BJ (cell line): ENCODE results near the gene LRP6. TPM values are rescaled to one million over a fixed set of nuclear protein-coding genes. Genes with fewer than 3 reads are reported as not detected.

ENCODE experiments used
- CTCF ChIA-PET: fragments of 350-600 bp; formaldehyde crosslinking; extraction: SDS; loops from one replicate; lab custom pipeline; 2021; ENCODE audit warnings: antibody characterized with exemption, inconsistent platforms; lab: Yijun Ruan, JAX
- POLR2A ChIA-PET: fragments of 300-600 bp; sonication (Branson Sonifier 250); formaldehyde crosslinking; extraction: SDS; loops from one replicate; lab custom pipeline; 2021; ENCODE audit warnings: antibody characterized with exemption; lab: Charles Lee
- DNase-seq: peaks from one replicate; pipeline ENCODE4 v3.0.0-alpha.2; 2011; ENCODE audit warnings: low read depth
- H3K27me3 ChIP-seq: 2 replicates; pipeline ENCODE4 v1.6.0; 2011; ENCODE audit warnings: low read length; ENCODE audit not compliant: control insufficient read depth, insufficient read depth
- H3K36me3 ChIP-seq: 2 replicates; pipeline ENCODE4 v1.5.1; 2011; ENCODE audit warnings: low read length; ENCODE audit not compliant: control insufficient read depth, insufficient read depth
- H3K4me3 ChIP-seq: 2 replicates; pipeline ENCODE4 v1.5.1; 2011; ENCODE audit warnings: low read depth, mild to moderate bottlenecking, control low read depth, low read length
- polyA plus RNA-seq: library from polyadenylated mRNA; depleted of rRNA; stranded (reverse); fragments of >200 nt; gene quantifications from 2 replicates; pipeline ENCODE4 v1.2.3, GENCODE V29; 2011
- TF ChIP-seq, protein P1 (sequence below): IDR thresholded peaks from 2 replicates; pipeline ENCODE4 v1.5.1; 2011; ENCODE audit warnings: low read depth, mild to moderate bottlenecking, control low read depth, inconsistent platforms, low read length, moderate library complexity; ENCODE audit not compliant: insufficient read depth

LRP6 gene
- polyA plus RNA-seq, 1 experiment, result 28.9 TPM

DNA sequence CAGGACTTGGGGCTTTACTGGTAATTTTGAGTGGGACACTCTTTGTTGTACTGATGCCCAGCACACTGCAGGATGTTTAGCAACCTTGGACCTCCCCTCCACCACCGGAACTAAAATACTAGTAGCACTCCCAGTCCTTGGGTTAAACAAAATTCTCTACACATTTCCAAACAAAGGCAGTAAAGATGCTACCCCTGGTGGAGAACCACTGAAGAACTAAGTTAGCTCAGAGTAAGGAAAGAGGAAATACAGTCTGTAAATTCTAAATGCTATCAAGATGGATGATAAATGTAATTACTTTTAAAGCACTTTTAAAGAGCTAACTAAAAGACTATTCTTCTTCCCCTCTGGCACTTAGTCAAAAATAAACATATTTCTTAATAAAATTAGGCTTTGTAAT is 64.1 kb downstream of the LRP6 start:
- H3K4me3 ChIP-seq, result no peak overlapping the region
- CTCF ChIA-PET, result interaction anchor here (1.9 kb wide), 1 partner anchor 10 kb away, joined by 5 read pairs; no protein-coding TSS in a partner anchor
- no peak for DNase-seq
- TF ChIP-seq, protein P1, sequence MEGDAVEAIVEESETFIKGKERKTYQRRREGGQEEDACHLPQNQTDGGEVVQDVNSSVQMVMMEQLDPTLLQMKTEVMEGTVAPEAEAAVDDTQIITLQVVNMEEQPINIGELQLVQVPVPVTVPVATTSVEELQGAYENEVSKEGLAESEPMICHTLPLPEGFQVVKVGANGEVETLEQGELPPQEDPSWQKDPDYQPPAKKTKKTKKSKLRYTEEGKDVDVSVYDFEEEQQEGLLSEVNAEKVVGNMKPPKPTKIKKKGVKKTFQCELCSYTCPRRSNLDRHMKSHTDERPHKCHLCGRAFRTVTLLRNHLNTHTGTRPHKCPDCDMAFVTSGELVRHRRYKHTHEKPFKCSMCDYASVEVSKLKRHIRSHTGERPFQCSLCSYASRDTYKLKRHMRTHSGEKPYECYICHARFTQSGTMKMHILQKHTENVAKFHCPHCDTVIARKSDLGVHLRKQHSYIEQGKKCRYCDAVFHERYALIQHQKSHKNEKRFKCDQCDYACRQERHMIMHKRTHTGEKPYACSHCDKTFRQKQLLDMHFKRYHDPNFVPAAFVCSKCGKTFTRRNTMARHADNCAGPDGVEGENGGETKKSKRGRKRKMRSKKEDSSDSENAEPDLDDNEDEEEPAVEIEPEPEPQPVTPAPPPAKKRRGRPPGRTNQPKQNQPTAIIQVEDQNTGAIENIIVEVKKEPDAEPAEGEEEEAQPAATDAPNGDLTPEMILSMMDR, result peak; percentile 11; the same call in 1 of the 2 replicates
- 0 out of 2 replicates have a peak, but pooled peaks cover 1% of the 10 kb centered on the region for H3K36me3 ChIP-seq
- H3K27me3 ChIP-seq, result no peaks in the 10 kb centered on the region
- POLR2A ChIA-PET, result no interaction called here

DNA sequence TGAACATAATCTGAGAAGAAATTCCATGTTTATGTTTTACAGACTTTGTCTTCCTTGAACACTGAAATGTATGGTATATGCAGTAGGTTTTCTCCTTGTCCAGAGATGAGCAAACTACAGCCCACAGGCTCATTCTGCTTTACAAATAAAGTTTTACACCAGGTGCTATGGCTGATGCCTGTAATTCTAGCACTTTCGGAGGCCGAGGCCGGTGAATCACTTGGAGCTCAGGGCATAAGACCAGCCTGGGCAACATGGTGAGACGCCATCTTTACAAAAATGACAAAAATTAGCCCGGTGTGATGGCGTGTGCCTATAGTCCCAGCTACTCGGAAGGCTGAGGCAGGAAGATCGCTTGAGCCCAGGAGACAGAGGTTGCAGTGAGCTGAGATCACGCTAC is 64.7 kb downstream of the LRP6 start:
- ChIA-PET POLR2A (no interaction called here), CTCF (interaction anchor here (1.9 kb wide), 1 partner anchor 11 kb away, joined by 5 read pairs; no protein-coding TSS in a partner anchor)
- H3K36me3 ChIP-seq, result 0 out of 2 replicates have a peak, but pooled peaks cover 1% of the 10 kb centered on the region
- H3K4me3 ChIP-seq, result no peak overlapping the region
- TF ChIP-seq, protein P1, result no peak
- DNase-seq, result no peak
- H3K27me3 ChIP-seq, result no peaks in the 10 kb centered on the region

DNA sequence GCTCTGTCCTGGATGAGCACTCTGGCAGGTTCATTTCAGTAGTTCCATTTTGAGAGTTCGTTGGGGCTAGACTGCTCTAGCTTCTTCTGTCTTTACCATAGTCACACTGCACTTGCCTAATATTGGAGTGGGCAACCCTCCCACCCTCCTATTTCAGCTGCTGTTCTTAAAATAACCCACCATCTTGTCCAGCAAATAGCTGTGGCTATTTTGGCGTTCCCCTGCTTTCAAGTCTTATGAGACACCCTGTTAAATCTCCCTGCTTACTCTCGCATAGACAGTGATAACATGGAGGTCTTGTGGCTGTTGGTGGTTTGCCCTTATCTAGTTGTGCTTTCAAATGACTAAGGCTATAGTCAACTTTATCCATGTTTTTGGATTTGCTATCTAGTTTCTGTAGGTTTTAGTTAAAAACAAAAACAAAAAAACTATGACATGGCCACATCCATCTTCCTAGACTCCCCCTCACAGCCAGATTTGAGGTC is 65.5 kb downstream of the LRP6 start:
- no peak for DNase-seq

DNA sequence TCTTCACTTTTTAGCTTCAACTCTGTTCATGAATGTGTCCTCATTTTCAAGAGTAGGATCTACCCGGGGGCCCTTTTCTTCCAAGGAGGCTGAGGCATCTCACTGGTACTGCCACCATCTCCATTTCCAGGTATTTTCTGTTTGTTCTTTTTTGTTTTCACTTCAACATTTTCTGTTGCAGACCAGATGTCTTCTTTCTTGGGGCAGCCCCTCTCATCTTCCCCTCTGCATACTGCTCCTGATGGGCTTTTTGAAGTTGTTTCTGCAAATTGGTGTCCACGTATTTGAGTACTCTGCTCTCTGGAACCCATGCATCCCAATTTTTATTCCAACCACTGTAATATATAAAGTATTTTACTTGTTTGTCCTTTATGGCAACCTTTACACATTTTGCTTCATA is 66.5 kb downstream of the LRP6 start:
- no peaks in the 10 kb centered on the region for H3K27me3 ChIP-seq
- H3K4me3 ChIP-seq, result no peak overlapping the region
- H3K36me3 ChIP-seq, result 0 out of 2 replicates have a peak, but pooled peaks cover 1% of the 10 kb centered on the region
- no peak for DNase-seq
- TF ChIP-seq, protein P1, result no peak
- CTCF ChIA-PET, result interaction anchor here (0.7 kb wide), 1 partner anchor 17 kb away, joined by 3 read pairs; no protein-coding TSS in a partner anchor
- POLR2A ChIA-PET, result no interaction called here

More for the DNA sequence above, 65.5 kb downstream of the LRP6 start:
- ChIA-PET CTCF (no interaction called here), POLR2A (no interaction called here)
- TF ChIP-seq, protein P1, result no peak
- Histone ChIP-seq H3K36me3 (0 out of 2 replicates have a peak, but pooled peaks cover 1% of the 10 kb centered on the region), H3K27me3 (no peaks in the 10 kb centered on the region), H3K4me3 (no peak overlapping the region)

DNA sequence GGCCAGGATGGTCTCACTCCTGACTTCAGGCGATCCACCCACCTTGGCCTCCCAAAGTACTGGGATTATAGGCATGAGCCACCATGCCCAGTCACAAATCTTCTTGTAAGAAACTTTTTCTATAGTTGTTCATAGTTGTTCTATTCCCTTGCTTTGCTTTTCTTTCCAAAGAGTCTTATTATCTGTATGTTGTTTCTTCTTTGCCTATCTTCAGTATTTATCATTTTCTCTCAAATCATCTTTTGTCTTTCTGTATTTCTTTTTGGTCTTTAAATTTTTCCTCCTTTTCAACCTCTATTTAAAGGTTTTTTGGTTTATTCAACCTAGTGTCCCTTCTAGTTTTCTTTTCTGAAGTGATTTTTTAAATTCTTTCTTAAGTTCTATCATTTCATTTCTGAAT is 68.7 kb downstream of the LRP6 start:
- CTCF ChIA-PET, result no interaction called here
- H3K27me3 ChIP-seq, result no peaks in the 10 kb centered on the region

More for the DNA sequence above, 68.7 kb downstream of the LRP6 start:
- H3K36me3 ChIP-seq, result 0 out of 2 replicates have a peak, but pooled peaks cover 1% of the 10 kb centered on the region
- DNase-seq, result no peak
- H3K4me3 ChIP-seq, result no peak overlapping the region
- POLR2A ChIA-PET, result no interaction called here
- TF ChIP-seq, protein P1, result no peak
